Activated CD4-positive, alpha-beta memory T cell treated with anti-CD3 and anti-CD28 coated beads for 36 hours (primary cell): ENCODE measurements around the gene RAB39A. TPM values are rescaled to one million over a fixed set of nuclear protein-coding genes. Genes with fewer than 3 reads are reported as not detected.
A peak's percentile ranks its signal among the peaks of the same experiment; 100 is the strongest.
"Not testable (repeated sequence)": the region's sequence is repeated elsewhere in the genome, so short reads cannot be mapped to it uniquely, and the experiment has no call there.

ENCODE experiments used
- CTCF ChIA-PET: fragments of 350-600 bp; sonication (Branson Sonifier 250); formaldehyde crosslinking; loops from one replicate; lab custom pipeline; 2021; ENCODE audit warnings: antibody characterized with exemption, inconsistent platforms; lab: Charles Lee
- POLR2A ChIA-PET: fragments of 350-600 bp; sonication (Branson Sonifier 250); formaldehyde crosslinking; loops from one replicate; lab custom pipeline; 2021; ENCODE audit warnings: antibody characterized with exemption; lab: Charles Lee
- DNase-seq: peaks from one replicate; pipeline ENCODE4 v3.0.0-alpha.2; 2020
- H3K27ac Mint-ChIP-seq: one replicate; pipeline ENCODE4 v1.8.0; 2021; ENCODE audit warnings: mixed read lengths
- H3K27me3 Mint-ChIP-seq: one replicate; pipeline ENCODE4 v1.8.0; 2021; ENCODE audit warnings: mixed read lengths
- H3K36me3 Mint-ChIP-seq: one replicate; pipeline ENCODE4 v1.8.0; 2021; ENCODE audit warnings: mixed read lengths
- H3K4me1 Mint-ChIP-seq: one replicate; pipeline ENCODE4 v1.8.0; 2021; ENCODE audit warnings: low read depth, mixed read lengths
- H3K4me3 Mint-ChIP-seq: one replicate; pipeline ENCODE4 v1.8.0; 2021; ENCODE audit warnings: mild to moderate bottlenecking, mixed read lengths
- H3K9me3 Mint-ChIP-seq: one replicate; pipeline ENCODE4 v1.8.0; 2021; ENCODE audit warnings: mixed read lengths
- intact Hi-C: fragments of 100-400 bp; cut with micrococcal nuclease; formaldehyde crosslinking; loops from one replicate; pipeline ENCODE4 v1.15.1; 2023
- total RNA-seq, 2 experiments: library from RNA; stranded (reverse); gene quantifications; one replicate each; pipeline ENCODE4 v1.2.3, GENCODE V29; 2021

The RAB39A gene, protein sequence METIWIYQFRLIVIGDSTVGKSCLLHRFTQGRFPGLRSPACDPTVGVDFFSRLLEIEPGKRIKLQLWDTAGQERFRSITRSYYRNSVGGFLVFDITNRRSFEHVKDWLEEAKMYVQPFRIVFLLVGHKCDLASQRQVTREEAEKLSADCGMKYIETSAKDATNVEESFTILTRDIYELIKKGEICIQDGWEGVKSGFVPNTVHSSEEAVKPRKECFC
- total RNA-seq = under 1 TPM; 0.29 to 0.71 TPM

DNA sequence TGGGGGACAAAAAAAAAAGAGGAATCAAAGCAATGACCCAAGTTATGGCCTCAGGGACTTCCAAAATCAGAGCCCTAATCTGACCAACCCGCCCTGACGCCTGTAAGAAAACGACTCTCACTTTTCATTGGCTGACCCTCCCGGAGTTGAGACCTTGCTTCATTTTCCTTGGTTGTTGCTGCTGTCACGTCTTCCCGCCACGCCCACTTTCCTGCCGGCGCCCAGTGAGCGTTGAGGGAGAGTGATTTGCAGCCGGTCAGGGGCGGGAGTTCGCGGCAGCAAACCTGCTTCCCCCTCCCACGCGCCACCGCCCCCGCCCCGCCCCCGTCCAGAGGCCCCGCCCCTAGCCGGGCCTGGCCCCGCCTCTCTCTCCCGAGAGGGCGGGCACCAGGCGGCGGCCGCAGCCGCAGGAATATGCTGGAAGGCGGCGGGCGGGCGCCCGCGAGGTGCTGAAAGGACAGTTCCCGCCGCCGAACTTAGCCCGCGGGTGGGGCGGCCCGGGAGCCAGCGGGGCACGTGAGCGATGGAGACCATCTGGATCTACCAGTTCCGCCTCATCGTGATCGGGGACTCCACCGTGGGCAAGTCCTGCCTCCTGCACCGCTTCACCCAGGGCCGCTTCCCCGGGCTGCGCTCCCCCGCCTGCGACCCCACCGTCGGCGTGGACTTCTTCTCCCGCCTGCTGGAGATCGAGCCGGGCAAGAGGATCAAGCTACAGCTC, at the start of gene RAB39A:
RAB39A (plus strand) TSS at position 403 of the 721 bp plus-strand sequence; CDS start at position 524, 121 bp downstream.
- Mint-ChIP-seq H3K4me3 (peak within 1 kb of the TSS; percentile 66), H3K4me1 (peaks cover 13% of the 10 kb centered on the region), H3K9me3 (no peaks in the 10 kb centered on the region), H3K27me3 (peaks cover 34% of the 10 kb centered on the region), H3K27ac (no peak within 1 kb of the TSS), H3K36me3 (peaks cover 2% of the 10 kb centered on the region)
- peak; percentile 85 for DNase-seq
- ChIA-PET CTCF (no interaction called here), POLR2A (no interaction called here)
- intact Hi-C loops = loop anchor here (1.0 to 2.0 kb wide), 3 partner anchors 69 to 297 kb away; partner anchors contain the start of gene SLC35F2

DNA sequence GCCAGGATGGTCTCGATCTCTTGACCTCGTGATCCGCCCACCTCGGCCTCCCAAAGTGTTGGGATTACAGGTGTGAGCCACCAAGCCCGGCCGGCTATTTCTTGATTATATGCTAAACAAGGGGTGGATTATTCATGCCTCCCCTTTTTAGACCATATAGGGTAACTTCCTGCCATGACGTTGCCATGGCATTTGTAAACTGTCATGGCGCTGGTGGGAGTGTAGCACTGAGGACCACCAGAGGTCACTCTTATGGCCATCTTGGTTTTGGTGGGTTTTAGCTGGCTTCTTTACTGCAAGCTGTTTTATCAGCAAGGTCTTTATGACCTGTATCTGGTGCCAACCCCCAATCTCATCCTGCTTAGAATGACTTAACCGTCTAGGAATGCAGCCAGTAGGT, 46.8 kb upstream of the RAB39A start:
- H3K4me3 Mint-ChIP-seq, H3K36me3 Mint-ChIP-seq, H3K4me1 Mint-ChIP-seq, DNase-seq, POLR2A ChIA-PET, H3K9me3 Mint-ChIP-seq, intact Hi-C loops, CTCF ChIA-PET, H3K27me3 Mint-ChIP-seq, H3K27ac Mint-ChIP-seq: not testable (repeated sequence)

DNA sequence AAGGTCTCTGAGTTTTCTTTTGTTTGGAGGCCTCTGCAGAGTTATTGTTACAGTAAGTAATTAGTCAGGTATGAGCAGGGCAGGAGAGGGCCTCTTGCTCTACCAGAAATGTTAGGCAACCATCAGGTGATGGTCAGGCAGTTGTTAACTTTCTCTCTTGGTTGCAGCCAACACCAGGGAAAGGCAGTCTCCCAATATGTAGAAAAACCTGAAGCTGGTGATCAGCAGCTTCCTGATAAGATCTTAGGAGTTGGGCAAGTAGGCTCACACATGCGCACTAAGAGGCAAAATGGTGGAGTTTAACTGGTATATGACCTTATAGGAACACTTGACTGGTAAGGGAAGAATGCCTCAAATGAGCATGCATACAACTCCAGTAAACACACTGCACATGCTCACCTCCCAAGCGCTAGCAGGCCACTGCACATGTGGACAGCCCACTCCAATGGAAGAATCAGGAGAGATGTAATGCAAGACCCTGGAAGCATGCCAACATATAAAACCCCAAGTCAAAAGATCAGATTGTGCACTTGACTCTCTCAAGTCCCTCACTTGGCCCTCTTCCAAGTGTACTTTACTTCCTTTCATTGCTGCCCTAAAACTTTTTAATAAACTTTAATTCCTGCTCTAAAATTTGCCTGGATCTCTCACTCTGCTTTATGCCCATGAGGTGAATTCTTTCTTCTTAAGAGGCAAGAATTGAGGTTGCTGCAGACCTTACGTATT, 46.0 kb upstream of the RAB39A start:
- no peaks in the 10 kb centered on the region for H3K36me3 Mint-ChIP-seq
- ChIA-PET CTCF (no interaction called here), POLR2A (no interaction called here)
- no peaks in the 10 kb centered on the region for H3K9me3 Mint-ChIP-seq
- intact Hi-C loops = no loop called here
- H3K27me3 Mint-ChIP-seq = peaks cover 2% of the 10 kb centered on the region
- no peak for DNase-seq
- no peak overlapping the region for H3K4me3 Mint-ChIP-seq
- H3K4me1 Mint-ChIP-seq = no peaks in the 10 kb centered on the region
- no peak overlapping the region for H3K27ac Mint-ChIP-seq

DNA sequence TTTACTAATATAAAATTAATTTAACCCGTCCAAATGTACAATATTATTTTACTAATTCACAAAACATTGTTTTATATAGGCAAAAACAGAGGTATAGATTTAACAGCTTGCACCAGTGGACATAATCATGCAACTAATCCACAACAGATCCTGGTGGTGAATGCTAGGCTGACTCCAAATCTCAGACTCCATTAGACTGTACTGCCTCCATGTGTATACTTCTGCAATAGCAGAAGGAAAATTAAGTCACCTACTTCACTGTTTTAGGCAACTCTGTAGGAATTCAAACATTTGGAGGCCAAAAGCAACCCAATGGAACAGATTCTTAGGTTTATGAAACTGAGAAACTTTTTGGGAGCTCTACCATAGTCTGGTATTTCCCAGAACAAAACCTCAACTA, 30.0 kb upstream of the RAB39A start:
- no peak for DNase-seq
- H3K36me3 Mint-ChIP-seq = no peaks in the 10 kb centered on the region
- H3K27me3 Mint-ChIP-seq = peaks cover 3% of the 10 kb centered on the region
- intact Hi-C loops = loop anchor here (1.0 kb wide), 3 partner anchors 99 to 322 kb away; no protein-coding TSS in a partner anchor
- no peak overlapping the region for H3K4me3 Mint-ChIP-seq
- ChIA-PET POLR2A (no interaction called here), CTCF (interaction anchor here (0.6 to 2.3 kb wide), 7 partner anchors 19 to 348 kb away, joined by 3 to 8 read pairs (median 7); no protein-coding TSS in a partner anchor)
- no peaks in the 10 kb centered on the region for H3K9me3 Mint-ChIP-seq
- H3K4me1 Mint-ChIP-seq = no peaks in the 10 kb centered on the region
- H3K27ac Mint-ChIP-seq = no peak overlapping the region

DNA sequence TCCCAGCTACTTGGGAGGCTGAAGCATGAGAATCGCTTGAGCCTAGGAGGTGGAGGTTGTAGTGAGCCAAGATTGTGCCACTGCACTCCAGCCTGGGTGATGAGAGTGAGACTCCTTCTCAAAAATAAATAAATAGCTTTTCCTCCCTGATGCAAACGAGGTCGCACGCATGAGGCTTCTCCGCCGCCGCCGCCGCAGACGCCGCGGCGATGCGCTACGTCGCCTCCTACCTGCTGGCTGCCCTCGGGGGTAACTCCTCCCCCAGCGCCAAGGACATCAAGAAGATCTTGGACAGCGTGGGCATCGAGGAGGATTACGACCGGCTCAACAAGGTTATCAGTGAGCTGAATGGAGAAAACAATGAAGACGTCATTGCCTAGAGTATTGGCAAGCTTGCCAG, 20.0 kb upstream of the RAB39A start:
- no peaks in the 10 kb centered on the region for H3K9me3 Mint-ChIP-seq
- peaks cover 12% of the 10 kb centered on the region for H3K27me3 Mint-ChIP-seq
- POLR2A ChIA-PET = no interaction called here
- H3K4me3 Mint-ChIP-seq = no peak overlapping the region
- H3K4me1 Mint-ChIP-seq = no peaks in the 10 kb centered on the region
- CTCF ChIA-PET = interaction anchor here (1.3 to 1.7 kb wide), 2 partner anchors 9 to 168 kb away, joined by 3 to 8 read pairs; no protein-coding TSS in a partner anchor
- H3K27ac Mint-ChIP-seq = no peak overlapping the region
- no peaks in the 10 kb centered on the region for H3K36me3 Mint-ChIP-seq
- intact Hi-C loops = no loop called here
- no peak for DNase-seq

DNA sequence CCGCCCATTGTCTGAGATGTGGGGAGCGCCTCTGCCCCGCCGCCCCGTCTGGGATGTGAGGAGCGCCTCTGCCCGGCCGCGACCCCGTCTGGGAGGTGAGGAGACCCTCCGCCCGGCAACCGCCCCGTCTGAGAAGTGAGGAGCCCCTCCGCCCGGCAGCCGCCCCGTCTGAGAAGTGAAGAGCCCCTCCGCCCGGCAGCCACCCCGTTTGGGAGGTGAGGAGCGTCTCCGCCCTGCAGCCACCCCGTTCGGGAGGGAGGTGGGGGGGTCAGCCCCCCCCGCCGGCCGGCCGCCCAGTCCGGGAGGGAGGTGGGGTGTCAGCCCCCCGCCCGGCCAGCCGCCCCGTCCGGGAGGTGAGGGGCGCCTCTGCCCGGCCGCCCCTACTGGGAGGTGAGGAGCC, 15.8 kb upstream of the RAB39A start:
- H3K4me1 Mint-ChIP-seq, H3K36me3 Mint-ChIP-seq, DNase-seq, intact Hi-C loops, H3K4me3 Mint-ChIP-seq, H3K27ac Mint-ChIP-seq, POLR2A ChIA-PET, CTCF ChIA-PET, H3K9me3 Mint-ChIP-seq: not testable (repeated sequence)
- H3K27me3 Mint-ChIP-seq = peaks cover 13% of the 10 kb centered on the region

DNA sequence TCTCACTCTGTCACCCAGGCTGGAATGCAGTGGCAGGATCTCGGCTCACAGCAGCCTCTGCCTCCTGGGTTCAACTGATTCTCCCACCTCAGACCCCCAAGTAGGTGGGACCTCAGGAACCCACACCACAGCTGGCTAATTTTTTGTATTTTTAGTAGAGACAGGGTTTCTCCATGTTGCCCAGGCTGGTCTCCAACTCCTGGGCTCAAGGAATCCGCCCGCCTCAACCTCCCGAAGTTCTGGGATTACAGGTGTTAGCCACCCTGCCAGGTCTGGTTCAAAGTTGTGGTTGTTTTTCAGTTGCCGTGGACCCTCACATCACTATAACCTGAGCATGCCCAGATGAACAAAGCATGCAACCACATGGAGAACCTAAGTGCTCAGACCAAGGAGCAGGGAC, 13.0 kb upstream of the RAB39A start:
- Mint-ChIP-seq H3K36me3 (no peaks in the 10 kb centered on the region), H3K9me3 (no peaks in the 10 kb centered on the region), H3K4me1 (no peaks in the 10 kb centered on the region), H3K27me3 (peaks cover 6% of the 10 kb centered on the region), H3K27ac (no peak overlapping the region), H3K4me3 (no peak overlapping the region)
- DNase-seq = no peak
- ChIA-PET POLR2A (no interaction called here), CTCF (interaction anchor here (0.6 to 0.8 kb wide), 2 partner anchors 144 to 453 kb away, joined by 3 read pairs; no protein-coding TSS in a partner anchor)
- intact Hi-C loops = loop anchor here (5.0 kb wide), 1 partner anchor 732 kb away; no protein-coding TSS in a partner anchor

DNA sequence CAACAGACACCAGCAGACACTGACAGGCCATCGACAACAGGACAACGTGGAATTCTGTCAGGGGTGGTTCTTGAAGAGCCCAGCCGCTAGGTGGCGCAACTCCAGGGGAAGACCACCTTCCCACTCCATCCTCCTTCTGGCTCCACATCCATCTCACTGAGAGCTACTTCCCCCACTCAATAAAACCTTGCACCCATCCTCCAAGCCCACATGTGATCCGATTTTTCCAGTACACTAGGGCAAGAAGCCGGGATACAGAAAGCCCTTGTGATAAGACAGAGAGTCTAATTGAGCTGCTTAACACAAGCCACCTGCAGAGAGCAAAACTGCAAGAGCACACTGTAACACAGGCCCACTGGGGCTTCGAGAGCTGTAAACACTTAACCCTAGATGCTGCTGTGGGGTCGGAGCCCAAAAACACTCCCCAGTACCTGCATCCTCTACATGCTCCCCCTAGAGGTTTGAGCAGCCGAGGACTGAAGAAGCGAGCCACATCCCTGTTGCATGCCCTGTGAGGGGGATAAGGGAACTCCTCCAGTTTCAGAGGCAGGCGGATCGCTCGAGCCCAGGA, 11.5 kb upstream of the RAB39A start:
- no peaks in the 10 kb centered on the region for H3K4me1 Mint-ChIP-seq
- intact Hi-C loops = loop anchor here (5.0 kb wide), 1 partner anchor 731 kb away; no protein-coding TSS in a partner anchor
- H3K27ac Mint-ChIP-seq = no peak overlapping the region
- no peaks in the 10 kb centered on the region for H3K9me3 Mint-ChIP-seq
- H3K27me3 Mint-ChIP-seq = peaks cover 6% of the 10 kb centered on the region
- DNase-seq = peak; percentile 53
- H3K4me3 Mint-ChIP-seq = no peak overlapping the region
- H3K36me3 Mint-ChIP-seq = no peaks in the 10 kb centered on the region
- ChIA-PET POLR2A (no interaction called here), CTCF (interaction anchor here (0.6 to 2.0 kb wide), 11 partner anchors 9 to 729 kb away, joined by 3 to 8 read pairs (median 4); no protein-coding TSS in a partner anchor)

DNA sequence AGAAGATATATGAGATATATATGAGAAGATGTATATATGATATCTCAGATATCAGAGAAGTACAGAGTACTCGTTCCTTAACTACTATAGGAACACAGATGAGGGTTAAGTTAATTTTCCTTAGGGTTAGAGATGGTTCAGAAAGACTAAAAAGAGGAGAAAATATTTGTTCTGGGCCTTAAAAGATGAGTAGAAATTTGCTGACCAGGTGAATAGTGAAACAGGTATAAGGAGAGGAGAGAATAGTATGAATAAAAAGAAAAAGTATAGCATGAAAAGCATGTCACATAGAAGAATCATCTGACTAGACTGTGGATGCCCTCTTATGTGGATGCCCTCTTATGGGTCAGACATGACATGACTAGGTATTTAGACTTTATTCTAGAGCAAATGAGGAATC, 6.3 kb upstream of the RAB39A start:
- CTCF ChIA-PET = no interaction called here
- H3K27ac Mint-ChIP-seq = no peak overlapping the region

DNA sequence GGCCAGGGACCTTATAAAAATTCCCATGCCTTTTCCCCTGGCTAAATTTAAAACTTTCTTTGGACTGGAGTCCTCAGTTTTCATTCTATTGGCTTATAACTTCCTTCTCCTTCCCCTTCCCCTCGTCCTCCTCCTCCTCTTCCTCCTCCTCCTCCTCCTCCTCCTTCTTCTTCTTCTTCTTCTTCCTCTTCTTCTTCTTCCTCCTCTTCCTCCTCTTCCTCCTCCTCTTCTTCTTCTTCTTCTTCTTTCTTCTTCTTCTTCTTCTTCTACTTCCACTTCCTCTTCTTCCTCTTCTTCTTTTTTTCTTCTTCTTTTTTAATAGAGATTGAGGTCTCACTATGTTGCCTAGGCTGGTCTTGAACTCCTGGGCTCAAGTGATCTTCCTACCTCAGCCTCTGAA, 4.7 kb upstream of the RAB39A start:
- H3K27me3 Mint-ChIP-seq = peaks cover 26% of the 10 kb centered on the region
- H3K4me3 Mint-ChIP-seq, H3K4me1 Mint-ChIP-seq, intact Hi-C loops, H3K36me3 Mint-ChIP-seq, POLR2A ChIA-PET, H3K27ac Mint-ChIP-seq, CTCF ChIA-PET, DNase-seq, H3K9me3 Mint-ChIP-seq: not testable (repeated sequence)

More for the DNA sequence above, 6.3 kb upstream of the RAB39A start:
- intact Hi-C loops = no loop called here
- Mint-ChIP-seq H3K4me3 (no peak overlapping the region), H3K9me3 (no peaks in the 10 kb centered on the region), H3K27me3 (peaks cover 21% of the 10 kb centered on the region), H3K4me1 (no peaks in the 10 kb centered on the region), H3K36me3 (no peaks in the 10 kb centered on the region)
- no peak for DNase-seq
- POLR2A ChIA-PET = no interaction called here

DNA sequence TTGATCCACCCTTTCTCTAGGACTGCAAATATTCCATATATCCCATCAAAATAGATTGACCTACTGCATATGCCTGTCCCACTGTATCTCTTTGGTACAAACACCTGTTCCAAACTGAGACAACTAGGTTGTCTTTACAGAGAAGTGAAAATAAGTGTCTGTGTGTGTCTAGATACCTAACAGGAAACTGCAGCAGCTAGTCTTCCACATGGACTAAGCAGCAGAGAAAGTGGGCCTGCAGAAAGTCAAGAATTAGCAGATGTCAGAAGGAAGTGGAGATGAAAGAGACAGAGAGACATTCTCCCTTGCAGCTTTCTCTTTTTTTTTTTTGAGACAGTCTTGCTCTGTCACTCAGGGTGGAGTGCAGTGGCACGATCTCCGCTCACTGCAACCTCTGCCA, 3.9 kb upstream of the RAB39A start:
- intact Hi-C loops = no loop called here
- Mint-ChIP-seq H3K9me3 (no peaks in the 10 kb centered on the region), H3K27me3 (peaks cover 32% of the 10 kb centered on the region), H3K27ac (no peak overlapping the region), H3K4me3 (no peak overlapping the region), H3K36me3 (peaks cover 2% of the 10 kb centered on the region), H3K4me1 (peaks cover 11% of the 10 kb centered on the region)
- ChIA-PET POLR2A (no interaction called here), CTCF (no interaction called here)
- DNase-seq = no peak
